Keratinocyte (primary cell): ENCODE measurements around the gene GP1BB. TPM values are rescaled to one million over a fixed set of nuclear protein-coding genes. Genes with fewer than 3 reads are reported as not detected.
A peak's percentile ranks its signal among the peaks of the same experiment; 100 is the strongest.

Experiments used
- DNase-seq: peaks from one replicate; pipeline ENCODE4 v3.0.0-alpha.2; 2011; ENCODE audit warnings: low read depth, missing footprints, low spot score
- FAIRE-seq: peaks from 2 replicates; lab custom pipeline; 2011; peaks lifted over from hg19 to GRCh38; lab: Jason Lieb, UNC
- H2AFZ ChIP-seq: 2 replicates; pipeline ENCODE4 v1.6.0; 2012; ENCODE audit warnings: low read length, control low read depth, inconsistent platforms; ENCODE audit not compliant: control insufficient read depth
- H3K27ac ChIP-seq: 2 replicates; pipeline ENCODE4 v1.5.1; 2011; ENCODE audit warnings: low read length; ENCODE audit not compliant: control insufficient read depth, insufficient read depth
- H3K27me3 ChIP-seq: 3 replicates; pipeline ENCODE4 v1.6.0; 2011; ENCODE audit warnings: low read length; ENCODE audit not compliant: control insufficient read depth, insufficient read depth; ENCODE audit errors: extremely low read depth
- H3K36me3 ChIP-seq, 2 experiments: 2 replicates in 1 of 2; 3 replicates in 1 of 2; pipeline ENCODE4 v1.5.1; 2011; ENCODE audit warnings: low read length in 2 of 2, mild to moderate bottlenecking in 1 of 2; ENCODE audit not compliant: control insufficient read depth in 2 of 2, insufficient read depth in 2 of 2; ENCODE audit errors: extremely low read depth in 1 of 2
- H3K4me1 ChIP-seq: 3 replicates; pipeline ENCODE4 v1.5.1; 2011; ENCODE audit warnings: low read length; ENCODE audit not compliant: control insufficient read depth, insufficient read depth; ENCODE audit errors: extremely low read depth
- H3K4me2 ChIP-seq: 3 replicates; pipeline ENCODE4 v1.6.0; 2011; ENCODE audit warnings: low read depth, low read length; ENCODE audit not compliant: control insufficient read depth, insufficient read depth; ENCODE audit errors: extremely low read depth
- H3K4me3 ChIP-seq, 3 experiments: fragments of 200-600 bp in 1 of 3; sonication (generic) in 1 of 3; 2 replicates in 2 of 3; 3 replicates in 1 of 3; pipeline ENCODE4 v1.5.1; 2011 to 2016; ENCODE audit warnings: low read length in 3 of 3, mild to moderate bottlenecking in 3 of 3, control low read depth in 2 of 3, inconsistent platforms in 1 of 3, low read depth in 1 of 3, mixed read lengths in 1 of 3, mixed run types in 1 of 3, moderate library complexity in 1 of 3; ENCODE audit not compliant: control insufficient read depth in 2 of 3, insufficient read depth in 2 of 3; ENCODE audit errors: extremely low read depth in 1 of 3
- H3K79me2 ChIP-seq: 2 replicates; pipeline ENCODE4 v1.6.0; 2012; ENCODE audit warnings: low read length; ENCODE audit not compliant: control insufficient read depth, insufficient read depth
- H3K9ac ChIP-seq: 3 replicates; pipeline ENCODE4 v1.6.0; 2011; ENCODE audit warnings: low read length; ENCODE audit not compliant: control insufficient read depth, insufficient read depth; ENCODE audit errors: extremely low read depth
- H3K9me1 ChIP-seq: 3 replicates; pipeline ENCODE4 v1.6.0; 2011; ENCODE audit warnings: low read length; ENCODE audit not compliant: control insufficient read depth, insufficient read depth; ENCODE audit errors: extremely low read depth
- H3K9me3 ChIP-seq: 2 replicates; pipeline ENCODE4 v1.5.1; 2012; ENCODE audit warnings: low read depth, low read length; ENCODE audit not compliant: control insufficient read depth
- H4K20me1 ChIP-seq: 3 replicates; pipeline ENCODE4 v1.6.0; 2011; ENCODE audit warnings: low read length; ENCODE audit not compliant: control insufficient read depth, insufficient read depth; ENCODE audit errors: extremely low read depth
- CTCF ChIP-seq, 3 experiments: IDR thresholded peaks in 1 of 3; conservative IDR thresholded peaks in 1 of 3; optimal IDR thresholded peaks in 1 of 3; 2 replicates in 2 of 3; 3 replicates in 1 of 3; pipeline versions ENCODE3 to v1.5.1; 2011; ENCODE audit warnings: low read length in 3 of 3, mild to moderate bottlenecking in 3 of 3, moderate library complexity in 2 of 3, control low read depth in 1 of 3, inconsistent platforms in 1 of 3; ENCODE audit not compliant: insufficient read depth in 2 of 3; ENCODE audit errors: extremely low read depth in 1 of 3
- EZH2 ChIP-seq: IDR thresholded peaks from one replicate; pipeline ENCODE4 v1.6.1; 2012; ENCODE audit warnings: inconsistent platforms, mild to moderate bottlenecking, low read length, moderate library complexity
- dilution Hi-C: fragments of 300-500 bp; cut with MboI; formaldehyde crosslinking; loops from one replicate; pipeline ENCODE4 v1.7.0; 2020; ENCODE audit warnings: low sequenced_read_pairs; ENCODE audit not compliant: extremely low pct_ligation_motif_present
- polyA plus RNA-seq, 5 experiments: library from polyadenylated mRNA; depleted of rRNA in 3 of 5; stranded (reverse) in 3 of 5; stranded (forward) in 1 of 5; unstranded in 1 of 5; fragments of >200 nt; gene quantifications; 1 replicate in 1 of 5; 2 replicates in 3 of 5; 3 replicates in 1 of 5; pipeline versions ENCODE4 v1.2.1 to v1.2.3, GENCODE V29; 2011 to 2012; ENCODE audit warnings: missing spikeins in 2 of 5, low read depth in 1 of 5, low replicate concordance in 1 of 5

Gene GP1BB
- polyA plus RNA-seq, 1 donor (not counting 4 experiments of a cell fraction or from before 2014, with no cell fraction given) = 0.05 TPM

GRCh38 chr22:19713650-19714311, 9.6 kb upstream of the GP1BB start:
- Histone ChIP-seq H3K36me3 (no peaks in the 10 kb centered on the region), H3K9me3 (no peaks in the 10 kb centered on the region), H2AFZ (no peak overlapping the region), H3K4me1 (peaks cover 11% of the 10 kb centered on the region), H3K27me3 (peaks cover 41% of the 10 kb centered on the region), H3K4me3 (peak overlapping the region in 1 of 3 experiments; percentile 10), H3K4me2 (no peak overlapping the region), H3K79me2 (no peaks in the 10 kb centered on the region), H3K27ac (no peak overlapping the region), H4K20me1 (no peaks in the 10 kb centered on the region), H3K9ac (no peak overlapping the region), H3K9me1 (no peaks in the 10 kb centered on the region)
- TF ChIP-seq EZH2 (no peak), CTCF (optimal IDR thresholded peaks at IDR 0.05 in 1 of 3, IDR thresholded peaks at IDR 0.05 in 1 of 3, conservative IDR thresholded peaks at IDR 0.05 in 1 of 3; ENCODE audit: extremely low read depth in 1 of 3, insufficient read depth in 2 of 3, low read length in 3 of 3) (no peak)
- FAIRE-seq = no peak
- dilution Hi-C loops = no loop called here
- DNase-seq = no peak

- peak within 1 kb of the TSS; percentile 51 to 59 (median 52) for H3K4me3 ChIP-seq
- FAIRE-seq (no peak), DNase-seq (no peak)
- no peak within 1 kb of the TSS for H3K27ac ChIP-seq
- no peak within 1 kb of the TSS for H3K9ac ChIP-seq
- dilution Hi-C loops = no loop called here
- TF ChIP-seq CTCF (optimal IDR thresholded peaks at IDR 0.05 in 1 of 3, IDR thresholded peaks at IDR 0.05 in 1 of 3, conservative IDR thresholded peaks at IDR 0.05 in 1 of 3; ENCODE audit: extremely low read depth in 1 of 3, insufficient read depth in 2 of 3, low read length in 3 of 3) (no peak), EZH2 (peak; percentile 48)
- peaks cover 11% of the 10 kb centered on the region for H3K4me1 ChIP-seq
- H3K9me3 ChIP-seq = no peaks in the 10 kb centered on the region
- peaks cover 40% of the 10 kb centered on the region for H3K27me3 ChIP-seq
- peak within 1 kb of the TSS; percentile 73 for H3K4me2 ChIP-seq
- H3K36me3 ChIP-seq = no peaks in the 10 kb centered on the region
- peak within 1 kb of the TSS; percentile 6 for H2AFZ ChIP-seq
- H3K79me2 ChIP-seq = no peaks in the 10 kb centered on the region
- no peaks in the 10 kb centered on the region for H3K9me1 ChIP-seq
- H4K20me1 ChIP-seq = no peaks in the 10 kb centered on the region
These were observed 8.8 kb upstream of the GP1BB start, which contains the start of gene SEPTIN5 for GRCh38 chr22:19714312-19715187. Gene SEPTIN5, plus strand, starts transcription at chr22:19714503. Its CDS starts 86 bp downstream, at chr22:19714589.
